Peyer's patch (tissue), 4 donors: ENCODE data around the gene HIPK3.

Experiments
- POLR2A ChIP-seq, 2 donors: fragments of 450-650 bp; IDR thresholded peaks; one replicate each; pipeline ENCODE4 v1.5.1; 2017; ENCODE audit warnings: antibody characterized with exemption in 2 of 2, mild to moderate bottlenecking in 2 of 2, moderate library complexity in 2 of 2
- TF ChIP-seq, protein P1 (sequence below), 6 experiments: fragments of 450-650 bp in 4 of 6; fragments of 200-600 bp in 2 of 6; sonication (generic) in 1 of 6; IDR thresholded peaks; one replicate each; pipeline ENCODE4 v1.5.1; 2017 to 2019; ENCODE audit warnings: antibody characterized with exemption in 6 of 6, mild to moderate bottlenecking in 3 of 6, moderate library complexity in 1 of 6

DNA sequence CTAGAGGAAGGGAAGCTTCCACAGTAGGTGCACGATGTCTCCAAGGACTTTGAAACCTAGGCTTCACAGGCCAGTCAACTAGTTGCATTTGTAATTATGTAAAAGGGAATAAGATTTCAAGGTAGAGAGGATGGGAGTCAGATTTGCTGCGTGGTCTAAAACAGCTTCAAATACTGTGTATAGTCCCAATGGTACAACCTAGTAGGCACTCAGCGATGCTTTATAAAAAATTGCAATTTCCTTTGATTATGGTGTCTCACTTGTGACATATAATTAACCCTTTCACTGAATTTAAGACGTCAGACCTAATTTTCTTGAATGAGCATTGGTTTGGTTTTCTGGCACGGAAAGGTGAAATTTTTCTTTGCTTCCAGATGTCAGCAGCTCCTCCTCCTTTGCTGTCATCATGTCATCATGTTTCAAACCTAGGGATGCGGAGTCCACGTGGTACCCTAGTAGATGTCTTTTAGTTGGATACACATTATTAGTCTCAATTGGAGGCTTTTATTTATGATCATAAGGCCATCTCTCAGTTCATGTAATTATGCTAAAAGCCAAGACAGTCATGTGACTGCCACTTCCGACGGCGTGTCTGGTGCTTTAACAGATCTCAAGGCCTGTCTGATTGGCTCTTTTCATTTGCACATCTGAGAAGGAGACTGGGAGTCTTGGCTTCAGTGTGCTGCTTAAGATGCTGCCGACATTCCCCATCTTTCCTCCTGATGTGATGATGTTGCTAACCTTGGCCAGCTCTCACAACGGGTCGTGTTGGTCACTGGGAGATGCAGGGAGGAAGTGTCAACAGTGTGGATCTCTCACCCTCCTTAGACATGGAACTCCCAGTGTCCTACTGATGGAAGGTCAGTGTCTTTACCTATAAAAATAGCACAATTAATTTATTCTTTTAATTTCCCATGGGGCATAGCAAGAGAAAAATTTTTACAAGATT is 134.0 kb downstream of the HIPK3 start:
- TF ChIP-seq, protein P1, sequence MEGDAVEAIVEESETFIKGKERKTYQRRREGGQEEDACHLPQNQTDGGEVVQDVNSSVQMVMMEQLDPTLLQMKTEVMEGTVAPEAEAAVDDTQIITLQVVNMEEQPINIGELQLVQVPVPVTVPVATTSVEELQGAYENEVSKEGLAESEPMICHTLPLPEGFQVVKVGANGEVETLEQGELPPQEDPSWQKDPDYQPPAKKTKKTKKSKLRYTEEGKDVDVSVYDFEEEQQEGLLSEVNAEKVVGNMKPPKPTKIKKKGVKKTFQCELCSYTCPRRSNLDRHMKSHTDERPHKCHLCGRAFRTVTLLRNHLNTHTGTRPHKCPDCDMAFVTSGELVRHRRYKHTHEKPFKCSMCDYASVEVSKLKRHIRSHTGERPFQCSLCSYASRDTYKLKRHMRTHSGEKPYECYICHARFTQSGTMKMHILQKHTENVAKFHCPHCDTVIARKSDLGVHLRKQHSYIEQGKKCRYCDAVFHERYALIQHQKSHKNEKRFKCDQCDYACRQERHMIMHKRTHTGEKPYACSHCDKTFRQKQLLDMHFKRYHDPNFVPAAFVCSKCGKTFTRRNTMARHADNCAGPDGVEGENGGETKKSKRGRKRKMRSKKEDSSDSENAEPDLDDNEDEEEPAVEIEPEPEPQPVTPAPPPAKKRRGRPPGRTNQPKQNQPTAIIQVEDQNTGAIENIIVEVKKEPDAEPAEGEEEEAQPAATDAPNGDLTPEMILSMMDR (IDR thresholded peaks at IDR 0.05): no peak
- TF ChIP-seq POLR2A (IDR thresholded peaks at IDR 0.05): no peak
